HTR-8/SVneo (cell line): ENCODE results near the gene KIAA0753.

Experiments used
- DNase-seq: peaks from one replicate; pipeline ENCODE4 v3.0.0; 2011; ENCODE audit warnings: low spot score, mixed read lengths; ENCODE audit not compliant: insufficient read length
- FAIRE-seq: peaks from 2 replicates; lab custom pipeline; 2011; peaks lifted over from hg19 to GRCh38; lab: Jason Lieb, UNC

The KIAA0753 gene

DNA sequence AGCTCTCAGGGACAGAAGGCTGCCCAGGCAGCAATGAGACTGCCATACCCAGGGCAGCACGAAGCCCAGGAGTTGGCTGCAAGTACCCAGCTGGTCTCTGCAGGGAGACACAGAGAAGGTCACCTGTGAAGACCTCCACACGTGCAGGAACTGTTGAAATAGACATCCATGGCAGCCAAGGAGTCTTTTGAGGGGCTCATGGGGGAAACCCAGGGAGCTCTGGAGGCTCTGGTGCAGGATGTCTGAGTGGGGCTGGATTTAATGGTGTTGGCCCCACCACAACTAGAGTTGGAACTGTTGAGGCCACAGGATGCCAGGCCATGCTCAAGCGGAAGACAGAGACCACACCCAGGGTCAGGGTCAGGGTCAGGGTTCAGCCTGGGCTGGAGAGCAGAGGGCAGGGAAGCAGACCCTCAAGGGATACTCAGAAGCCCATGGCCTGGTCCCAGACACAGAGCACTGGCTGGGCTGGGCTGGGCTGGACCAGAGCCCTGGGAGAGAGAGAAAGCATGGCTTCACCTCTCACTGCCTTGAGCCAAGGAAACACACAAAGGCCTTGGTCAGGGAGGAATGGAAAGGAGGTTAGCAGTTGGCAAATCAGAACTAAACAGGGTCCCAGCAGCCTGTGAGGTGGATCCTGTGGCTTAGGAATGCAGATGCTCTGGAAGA is 105.5 kb downstream of the KIAA0753 start:
- FAIRE-seq = no peak
- DNase-seq = no peak

DNA sequence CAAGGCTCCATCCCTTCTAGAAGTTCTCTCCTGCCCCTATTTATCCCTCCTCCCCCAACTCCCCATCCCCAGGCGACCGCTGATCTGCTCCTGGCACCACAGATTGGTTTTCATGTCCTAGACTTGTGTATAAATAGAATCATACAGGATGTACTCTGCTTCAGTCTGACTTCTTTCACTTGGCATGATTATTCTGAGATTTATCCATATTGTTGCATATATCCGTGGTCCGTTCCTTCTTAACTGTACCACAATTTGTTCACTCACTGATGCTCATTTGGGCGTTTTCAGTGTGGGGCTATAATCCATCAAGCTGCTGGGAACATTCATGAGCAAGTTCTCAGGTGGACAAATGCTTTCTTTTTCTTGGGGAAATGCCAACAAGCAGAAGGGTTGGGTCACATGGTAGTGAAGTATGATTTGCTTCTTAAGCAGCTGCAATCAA is 108.0 kb downstream of the KIAA0753 start:
- FAIRE-seq (no peak), DNase-seq (no peak)

DNA sequence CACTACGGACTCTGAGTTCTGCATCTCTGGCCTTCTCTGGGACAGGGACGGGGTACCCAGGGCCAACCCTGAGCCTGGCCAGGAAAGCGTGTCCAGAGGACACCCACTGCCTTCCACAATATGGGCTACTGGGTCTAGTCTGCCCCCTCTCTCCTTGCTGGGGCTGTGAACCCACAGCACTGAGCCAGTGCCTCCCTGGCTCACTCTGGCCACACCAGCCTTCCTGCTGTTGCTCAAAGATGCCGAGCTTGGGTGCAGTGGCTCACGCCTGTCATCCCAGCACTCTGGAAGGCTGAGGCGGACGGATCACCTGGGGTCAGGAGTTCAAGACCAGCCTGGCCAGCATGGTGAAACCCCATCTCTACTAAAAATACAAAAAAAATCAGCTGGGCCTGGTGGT is 108.9 kb downstream of the KIAA0753 start:
- FAIRE-seq = no peak
- no peak for DNase-seq

DNA sequence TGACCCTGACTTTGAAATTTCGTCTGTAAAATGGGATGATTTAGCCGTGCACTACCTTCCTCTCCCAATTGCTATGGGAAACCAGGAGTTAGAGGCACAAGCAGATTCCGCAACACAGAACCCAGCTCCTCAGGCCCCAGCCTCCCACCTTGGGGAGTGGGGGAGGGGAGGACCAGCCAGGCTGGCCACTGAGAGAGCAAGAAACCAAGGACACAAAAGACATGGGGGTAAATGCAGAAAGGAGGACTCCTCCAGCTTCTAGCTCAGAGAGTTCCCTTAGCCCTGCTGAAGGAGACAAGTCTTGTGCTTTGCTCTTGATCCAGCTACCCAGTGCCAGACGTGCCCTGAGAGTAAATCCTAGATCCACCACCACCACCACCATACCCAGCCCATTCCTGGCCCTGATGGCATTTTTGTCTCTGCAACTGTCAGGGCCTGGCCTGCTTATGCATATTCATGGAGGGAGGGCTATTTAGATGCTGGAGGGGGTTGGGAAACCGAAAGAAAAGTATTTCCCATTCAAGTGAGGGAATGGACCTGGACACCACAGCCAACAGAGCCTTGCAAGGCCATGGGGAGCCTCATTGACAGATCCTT is 110.1 kb downstream of the KIAA0753 start:
- no peak for FAIRE-seq

DNA sequence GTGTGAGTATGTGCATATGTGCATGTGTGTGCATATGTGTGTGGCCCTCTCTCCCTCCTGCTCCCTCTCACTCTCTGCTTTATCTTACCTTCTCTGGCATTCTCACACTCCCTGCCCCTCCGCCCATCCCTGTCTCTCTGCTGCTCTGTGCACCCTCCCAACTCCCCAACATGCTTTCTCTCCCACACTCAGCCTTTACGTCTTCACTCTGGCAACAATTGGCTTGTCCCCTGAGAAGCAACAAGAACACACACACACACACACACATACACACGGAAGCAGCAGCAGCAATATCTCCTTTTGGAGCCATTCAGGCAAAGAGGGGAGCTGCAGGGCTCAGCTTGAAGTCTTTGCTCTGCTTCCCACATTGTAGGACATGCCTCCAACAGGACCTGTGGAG is 112.0 kb downstream of the KIAA0753 start:
- DNase-seq = no peak
- no peak for FAIRE-seq

More for the DNA sequence above, 110.1 kb downstream of the KIAA0753 start:
- DNase-seq = no peak
